HG03045 (cell line): Measurements from ENCODE around the gene C1QTNF3.
"Not testable (repeated sequence)": the region's sequence is repeated elsewhere in the genome, so short reads cannot be mapped to it uniquely, and the experiment has no call there.

Experiments used
- ATAC-seq: cut with Tn5 transposase; IDR thresholded peaks from one replicate; pipeline ENCODE4 v1.9.1; 2021; ENCODE audit warnings: mild to moderate bottlenecking, moderate library complexity; ENCODE audit not compliant: unreplicated experiment

C1QTNF3 gene, protein sequence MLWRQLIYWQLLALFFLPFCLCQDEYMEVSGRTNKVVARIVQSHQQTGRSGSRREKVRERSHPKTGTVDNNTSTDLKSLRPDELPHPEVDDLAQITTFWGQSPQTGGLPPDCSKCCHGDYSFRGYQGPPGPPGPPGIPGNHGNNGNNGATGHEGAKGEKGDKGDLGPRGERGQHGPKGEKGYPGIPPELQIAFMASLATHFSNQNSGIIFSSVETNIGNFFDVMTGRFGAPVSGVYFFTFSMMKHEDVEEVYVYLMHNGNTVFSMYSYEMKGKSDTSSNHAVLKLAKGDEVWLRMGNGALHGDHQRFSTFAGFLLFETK

DNA sequence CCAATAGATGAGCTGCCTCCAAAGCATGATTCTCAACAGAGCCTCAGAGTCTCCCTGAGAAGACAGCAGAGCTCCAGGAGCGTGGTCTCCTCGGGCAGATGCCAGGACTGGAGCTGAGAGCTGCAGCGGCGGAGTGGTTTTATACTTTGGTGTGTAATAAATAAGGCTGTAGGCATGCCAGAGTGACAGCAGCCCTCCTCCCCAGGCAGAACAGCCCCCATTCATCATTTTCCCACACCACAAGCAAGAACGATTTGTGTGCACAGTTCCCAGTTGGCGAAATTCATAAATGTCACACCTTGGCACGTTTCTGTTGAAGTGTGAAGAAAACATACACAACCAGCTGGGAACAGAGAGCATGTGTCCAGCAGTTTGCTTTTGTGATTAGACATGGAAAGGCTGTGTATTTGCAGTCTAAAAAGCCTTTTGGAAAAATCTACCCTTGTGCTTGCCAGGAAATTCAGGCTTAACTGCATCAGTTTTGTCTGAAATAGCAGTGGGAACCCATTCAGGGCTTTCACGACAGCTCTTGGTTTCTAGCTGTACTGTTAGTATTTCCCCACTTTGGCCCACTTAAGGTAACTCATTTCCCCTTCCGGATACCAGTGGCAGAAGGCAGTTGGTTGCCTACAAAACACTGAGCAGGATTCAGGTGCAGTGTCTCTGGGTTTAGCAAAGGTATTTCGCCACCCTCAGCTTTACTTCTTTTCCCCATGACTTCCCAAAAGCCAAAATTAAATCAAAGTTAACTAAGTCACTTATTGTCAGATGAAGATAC, at the start of gene C1QTNF3:
C1QTNF3 (minus strand) TSS at position 115 of the 778 bp plus-strand sequence; CDS start at position 27, 88 bp downstream.
- ATAC-seq: no peak

DNA sequence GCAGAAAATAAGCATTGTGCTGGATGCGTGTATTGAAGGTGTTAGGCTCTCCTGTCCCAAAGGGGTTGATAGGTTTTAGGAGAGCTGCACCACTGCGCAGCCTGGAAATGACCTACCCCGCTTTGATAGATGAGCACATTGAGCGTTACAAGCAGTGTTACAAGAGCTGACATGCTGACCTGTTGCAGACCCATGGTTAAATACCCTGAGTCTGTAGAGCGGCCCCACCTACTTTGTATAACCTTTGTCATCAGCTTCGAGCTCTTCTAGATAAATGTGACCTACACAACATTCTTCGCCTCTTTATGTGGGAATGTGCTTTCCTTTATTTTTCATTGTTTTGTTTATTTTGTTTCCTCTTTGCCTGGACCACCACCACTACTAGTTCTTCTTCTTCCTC, 48.0 kb upstream of the C1QTNF3 start:
- not testable (repeated sequence) for ATAC-seq

GRCh38 chr5:34089802-34090201, 46.8 kb upstream of the C1QTNF3 start:
- ATAC-seq: not testable (repeated sequence)

DNA sequence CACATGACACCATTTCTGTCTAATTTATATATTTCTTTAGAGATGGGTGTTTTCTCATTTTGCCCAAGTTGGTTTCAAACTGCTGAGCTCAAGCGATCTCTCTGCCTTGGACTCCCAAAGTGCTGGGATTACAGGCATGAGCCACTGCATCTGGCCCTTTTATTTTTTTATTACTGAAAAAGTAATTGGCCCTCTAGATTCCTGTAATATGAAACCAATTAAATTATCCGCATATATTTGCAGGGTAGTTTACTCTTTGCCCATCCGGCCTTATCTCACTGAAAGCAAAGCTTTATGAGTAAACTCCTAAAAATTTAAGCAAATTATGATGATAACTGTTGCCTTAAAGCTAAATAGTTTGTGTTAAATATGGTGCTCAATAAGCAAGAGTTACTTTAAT, 44.7 kb upstream of the C1QTNF3 start:
- not testable (repeated sequence) for ATAC-seq

GRCh38 chr5:34083898-34084297, 40.9 kb upstream of the C1QTNF3 start:
- not testable (repeated sequence) for ATAC-seq

GRCh38 chr5:34079505-34079904, 36.5 kb upstream of the C1QTNF3 start:
- not testable (repeated sequence) for ATAC-seq

- ATAC-seq: not testable (repeated sequence)
Observed at GRCh38 chr5:34077636-34078035, 34.6 kb upstream of the C1QTNF3 start.

DNA sequence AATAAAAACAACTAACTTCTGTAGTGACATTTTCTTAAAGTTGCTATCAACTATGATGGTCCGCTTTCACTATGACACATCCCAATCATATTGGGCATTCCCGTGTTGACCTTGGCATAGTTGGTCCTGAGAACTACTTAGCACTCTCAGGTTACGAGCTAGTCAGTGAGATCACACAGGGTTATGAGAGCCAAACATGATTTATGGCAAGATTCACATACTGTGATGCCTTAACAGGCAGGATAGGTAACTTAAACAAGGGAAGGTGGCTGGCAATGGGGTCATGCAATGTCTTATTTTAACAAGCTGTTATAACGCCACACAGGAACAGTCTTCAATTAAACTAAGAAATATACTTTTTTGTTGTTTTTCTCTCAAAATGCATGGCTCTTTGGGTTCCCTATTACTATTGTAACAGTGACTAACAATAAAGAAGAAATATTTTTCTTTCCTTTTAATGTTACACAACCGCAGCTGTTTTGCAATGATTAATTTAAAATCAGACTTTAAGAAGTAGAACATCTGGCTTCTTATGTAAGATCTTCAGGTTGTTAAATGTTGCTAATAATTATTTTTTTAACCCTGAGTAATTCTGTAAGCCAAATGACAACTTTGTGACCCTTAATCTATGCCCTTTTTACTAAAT, 33.8 kb upstream of the C1QTNF3 start:
- not testable (repeated sequence) for ATAC-seq

- not testable (repeated sequence) for ATAC-seq
Observed at GRCh38 chr5:34074472-34074871, 31.5 kb upstream of the C1QTNF3 start.

GRCh38 chr5:34074071-34074470, 31.1 kb upstream of the C1QTNF3 start:
- ATAC-seq: not testable (repeated sequence)

GRCh38 chr5:34070626-34071025, 27.6 kb upstream of the C1QTNF3 start:
- ATAC-seq: not testable (repeated sequence)

DNA sequence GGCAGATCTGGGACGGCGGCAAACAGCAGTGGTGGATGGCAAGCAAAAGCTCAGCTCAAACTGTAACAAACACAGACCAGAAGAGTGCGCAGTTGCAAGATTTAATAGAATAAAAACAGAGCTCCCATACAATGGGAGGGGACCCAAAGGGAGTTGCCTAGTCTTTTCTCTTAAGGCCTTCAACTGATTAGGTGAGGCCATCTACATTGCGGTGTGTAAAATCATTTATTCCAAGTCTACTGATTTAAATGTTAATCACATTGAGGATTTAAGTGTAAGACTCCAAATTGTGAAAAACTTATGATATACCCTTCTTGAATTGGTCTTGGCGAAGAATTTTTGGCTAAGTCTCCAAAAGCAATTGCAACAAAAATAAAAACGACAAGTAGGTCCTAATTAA, 21.6 kb upstream of the C1QTNF3 start:
- ATAC-seq: no peak

DNA sequence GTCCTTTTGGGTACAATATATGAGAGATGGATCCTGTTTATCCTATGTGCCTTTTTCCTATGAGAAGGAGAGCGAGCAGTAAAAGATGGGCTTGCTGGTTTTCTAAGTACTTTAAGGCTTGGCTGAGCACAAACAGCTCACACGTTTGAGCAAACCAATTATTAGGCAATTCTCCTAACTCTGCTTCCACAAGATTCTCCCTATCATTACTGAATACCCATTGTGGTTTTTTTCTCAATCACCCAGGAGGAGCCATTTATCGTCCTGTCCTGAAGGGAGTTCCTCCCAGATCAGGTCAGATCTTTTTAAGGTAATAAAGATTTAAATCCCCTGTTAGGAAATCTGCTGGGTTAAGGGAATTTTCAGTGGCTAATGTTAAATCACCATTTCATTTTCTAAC, 19.4 kb upstream of the C1QTNF3 start:
- ATAC-seq: no peak

- ATAC-seq: no peak
Observed at GRCh38 chr5:34061993-34062392, 19.0 kb upstream of the C1QTNF3 start.

GRCh38 chr5:34059977-34060376, 17.0 kb upstream of the C1QTNF3 start:
- ATAC-seq: no peak

DNA sequence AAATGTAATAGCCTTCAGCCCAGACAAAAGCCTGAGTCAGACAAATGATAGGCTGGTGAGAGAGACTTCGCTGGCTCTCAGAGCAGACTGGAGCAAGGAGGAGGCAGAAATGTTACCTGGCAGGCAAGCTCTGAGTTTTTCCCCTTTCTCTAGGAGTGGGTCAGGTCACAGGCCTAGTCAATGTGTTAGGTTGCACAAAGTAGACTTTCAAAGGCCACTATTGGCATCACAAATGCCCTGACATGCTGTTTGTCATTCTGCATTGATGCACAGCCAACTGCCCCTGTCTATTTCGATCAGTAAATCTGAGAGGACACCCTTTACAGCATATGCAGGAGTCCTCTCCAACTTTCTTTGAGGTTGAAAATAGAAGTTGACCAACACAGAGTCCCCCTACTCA, 15.5 kb upstream of the C1QTNF3 start:
- no peak for ATAC-seq

GRCh38 chr5:34057569-34057968, 14.6 kb upstream of the C1QTNF3 start:
- no peak for ATAC-seq

DNA sequence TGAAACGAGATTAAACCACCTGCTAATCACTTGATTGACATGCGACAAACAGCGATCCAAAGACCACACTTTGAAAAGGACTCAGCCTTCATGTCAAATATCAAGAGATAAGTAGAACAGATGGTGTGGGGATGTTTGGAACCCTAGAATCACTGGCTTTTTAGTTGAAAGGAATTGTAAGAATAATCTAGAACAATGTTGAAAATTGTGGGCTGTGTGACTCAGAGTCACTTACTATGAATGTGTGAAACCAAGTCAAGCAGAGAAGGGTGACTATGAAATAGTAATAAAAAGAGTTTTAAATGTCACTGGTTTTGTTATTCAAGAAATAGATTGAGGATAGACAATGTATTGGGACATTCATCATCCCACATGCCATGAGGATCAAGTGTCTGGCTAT, 14.1 kb upstream of the C1QTNF3 start:
- ATAC-seq: no peak

DNA sequence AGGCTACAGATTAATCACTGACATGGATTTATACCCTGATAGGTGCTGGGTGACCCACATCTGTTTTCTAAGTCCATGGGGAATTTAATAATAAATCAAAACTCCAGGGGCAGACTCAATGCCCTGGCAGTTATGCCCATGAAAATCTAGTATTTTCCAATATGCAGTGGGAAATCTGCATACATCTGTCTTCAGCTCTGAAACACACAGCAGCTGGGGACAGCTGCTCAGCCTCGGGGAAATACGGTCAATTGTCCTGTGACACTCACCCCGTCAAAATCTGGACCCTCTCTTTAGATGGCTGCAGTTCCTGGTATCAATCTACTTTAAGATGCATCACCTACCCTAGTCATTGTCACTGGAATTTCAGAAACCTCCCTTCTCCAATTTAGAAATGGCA, 12.7 kb upstream of the C1QTNF3 start:
- no peak for ATAC-seq

- no peak for ATAC-seq
Observed at GRCh38 chr5:34054400-34054729, 11.4 kb upstream of the C1QTNF3 start.

GRCh38 chr5:34053571-34054399, 10.8 kb upstream of the C1QTNF3 start:
- no peak for ATAC-seq
